ENCODE measurements around the gene MAN2B1. TPM values are rescaled to one million over a fixed set of nuclear protein-coding genes. Genes with fewer than 3 reads are reported as not detected.
"Not testable (repeated sequence)": the region's sequence is repeated elsewhere in the genome, so short reads cannot be mapped to it uniquely, and the experiment has no call there.

The MAN2B1 gene
- total and polyA plus RNA-seq, 2 donors from 2014 or later, result 63.9 to 90.5 TPM

GRCh38 chr19:12628040-12629022 is 38.2 kb downstream of the MAN2B1 start:
- TF ChIP-seq CTCF (IDR thresholded peaks at IDR 0.05; ENCODE audit: borderline replicate concordance, extremely low read depth, insufficient read depth), result no peak
- peaks cover 2 to 16% (median 9%) of the 10 kb centered on the region in 3 donors for H3K9me3 ChIP-seq (ENCODE audit: control insufficient read depth in 2 of 3, insufficient read depth in 1 of 3, low read length in 3 of 3)
- intact Hi-C loops (cut with DNase I), result no loop called here
- H3K4me3 ChIP-seq (ENCODE audit: low read length in 3 of 3), result no peak overlapping the region
- DNase-seq (no peak), FAIRE-seq (no peak)
- no peak overlapping the region for H3K27ac ChIP-seq (ENCODE audit: low read depth in 2 of 2, low read length in 2 of 2)
- no peaks in the 10 kb centered on the region for H3K4me1 ChIP-seq (ENCODE audit: control insufficient read depth in 2 of 3, insufficient read depth in 2 of 3, low read depth in 1 of 3, low read length in 3 of 3)
- peaks cover 21 to 45% (median 21%) of the 10 kb centered on the region in 3 donors for H3K36me3 ChIP-seq (ENCODE audit: control insufficient read depth in 2 of 3, insufficient read depth in 3 of 3, low read length in 3 of 3)
- no peak overlapping the region for H3K9ac ChIP-seq (ENCODE audit: low read length in 3 of 3)
- no peaks in the 10 kb centered on the region for H3K27me3 ChIP-seq (ENCODE audit: control insufficient read depth, insufficient read depth, low read length)

DNA sequence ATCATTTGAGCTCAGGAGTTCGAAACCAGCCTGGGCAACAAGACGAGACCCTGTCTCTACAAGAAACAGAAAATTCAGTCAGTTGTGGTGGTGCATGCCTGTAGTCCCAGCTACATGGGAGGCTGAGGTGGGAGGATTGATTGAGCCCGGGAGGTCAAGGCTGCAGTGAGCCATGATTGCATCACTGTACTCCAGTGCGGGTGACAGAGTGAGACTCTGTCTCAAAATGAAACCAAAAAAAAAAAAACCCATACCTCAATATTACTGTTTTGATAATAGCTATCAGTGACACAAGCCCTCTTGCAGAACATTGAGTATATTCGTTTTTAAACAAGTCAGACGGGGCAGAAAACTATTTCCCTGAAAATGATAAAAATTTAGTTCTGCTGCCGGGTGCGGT is 39.6 kb downstream of the MAN2B1 start:
- TF ChIP-seq CTCF (IDR thresholded peaks at IDR 0.05; ENCODE audit: borderline replicate concordance, extremely low read depth, insufficient read depth), result no peak
- Histone ChIP-seq H3K27ac (ENCODE audit: low read depth in 2 of 2, low read length in 2 of 2) (no peak overlapping the region), H3K9me3 (ENCODE audit: control insufficient read depth in 2 of 3, insufficient read depth in 1 of 3, low read length in 3 of 3) (peaks cover 2 to 16% (median 9%) of the 10 kb centered on the region in 3 donors), H3K4me1 (ENCODE audit: control insufficient read depth in 2 of 3, insufficient read depth in 2 of 3, low read depth in 1 of 3, low read length in 3 of 3) (no peaks in the 10 kb centered on the region), H3K9ac (ENCODE audit: low read length in 3 of 3) (no peak overlapping the region), H3K27me3 (ENCODE audit: control insufficient read depth, insufficient read depth, low read length) (no peaks in the 10 kb centered on the region), H3K4me3 (ENCODE audit: low read length in 3 of 3) (no peak overlapping the region), H3K36me3 (ENCODE audit: control insufficient read depth in 2 of 3, insufficient read depth in 3 of 3, low read length in 3 of 3) (peaks cover 21 to 45% (median 21%) of the 10 kb centered on the region in 3 donors)
- no peak for FAIRE-seq
- intact Hi-C loops (cut with DNase I), result no loop called here
- DNase-seq, result no peak

- Histone ChIP-seq H3K4me1 (ENCODE audit: control insufficient read depth in 2 of 3, insufficient read depth in 2 of 3, low read depth in 1 of 3, low read length in 3 of 3) (no peaks in the 10 kb centered on the region), H3K9me3 (ENCODE audit: control insufficient read depth in 2 of 3, insufficient read depth in 1 of 3, low read length in 3 of 3) (peaks cover 2 to 9% (median 5%) of the 10 kb centered on the region in 3 donors), H3K4me3 (ENCODE audit: low read length in 3 of 3) (no peak overlapping the region), H3K36me3 (ENCODE audit: control insufficient read depth in 2 of 3, insufficient read depth in 3 of 3, low read length in 3 of 3) (peaks cover 14 to 35% (median 16%) of the 10 kb centered on the region in 3 donors), H3K27ac (ENCODE audit: low read depth in 2 of 2, low read length in 2 of 2) (no peak overlapping the region), H3K9ac (ENCODE audit: low read length in 3 of 3) (no peak overlapping the region), H3K27me3 (ENCODE audit: control insufficient read depth, insufficient read depth, low read length) (no peaks in the 10 kb centered on the region)
- no peak for TF ChIP-seq CTCF (IDR thresholded peaks at IDR 0.05; ENCODE audit: borderline replicate concordance, extremely low read depth, insufficient read depth)
- DNase-seq (no peak), FAIRE-seq (no peak)
- intact Hi-C loops (cut with DNase I), result no loop called here
Measured at GRCh38 chr19:12623361-12624031, 43.0 kb downstream of the MAN2B1 start.

DNA sequence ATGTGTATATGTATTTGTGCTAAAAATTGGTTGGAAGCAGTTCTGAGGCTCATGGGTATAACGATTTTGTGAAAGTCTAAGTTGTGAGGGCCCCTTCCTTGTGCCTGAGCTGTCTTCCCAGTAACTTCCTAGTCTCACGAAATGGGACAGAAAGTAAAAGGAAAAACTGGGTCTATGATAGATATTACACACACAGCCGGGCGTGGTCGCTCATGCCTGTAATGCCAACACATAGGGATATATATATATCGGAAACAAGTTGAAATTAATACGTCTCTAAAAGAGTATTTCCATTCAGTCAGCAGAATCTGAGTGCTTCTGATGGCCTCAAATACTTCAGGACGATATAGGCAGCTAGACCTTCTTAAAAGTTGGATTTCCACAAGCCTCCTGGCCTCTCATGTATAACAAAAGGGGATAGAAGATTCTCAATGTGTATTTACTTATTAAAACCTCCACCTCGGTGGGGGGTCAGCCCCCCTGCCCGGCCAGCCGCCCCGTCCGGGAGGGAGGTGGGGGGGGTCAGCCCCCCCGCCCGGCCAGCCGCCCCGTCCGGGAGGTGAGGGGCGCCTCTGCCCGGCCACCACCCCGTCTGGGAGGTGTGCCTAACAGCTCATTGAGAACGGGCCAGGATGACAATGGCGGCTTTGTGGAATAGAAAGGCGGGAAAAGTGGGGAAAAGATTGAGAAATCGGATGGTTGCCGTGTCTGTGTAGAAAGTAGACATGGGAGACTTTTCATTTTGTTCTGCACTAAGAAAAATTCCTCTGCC is 45.1 kb downstream of the MAN2B1 start:
- not testable (repeated sequence) for DNase-seq

More for the DNA sequence above, 45.1 kb downstream of the MAN2B1 start:
- FAIRE-seq; H3K4me3 ChIP-seq (ENCODE audit: low read length in 3 of 3); H3K9me3 ChIP-seq (ENCODE audit: control insufficient read depth in 2 of 3, insufficient read depth in 1 of 3, low read length in 3 of 3); intact Hi-C loops (cut with DNase I); H3K4me1 ChIP-seq (ENCODE audit: control insufficient read depth in 2 of 3, insufficient read depth in 2 of 3, low read depth in 1 of 3, low read length in 3 of 3); H3K9ac ChIP-seq (ENCODE audit: low read length in 3 of 3); H3K27me3 ChIP-seq (ENCODE audit: control insufficient read depth, insufficient read depth, low read length); H3K27ac ChIP-seq (ENCODE audit: low read depth in 2 of 2, low read length in 2 of 2): not testable (repeated sequence)
- H3K36me3 ChIP-seq (ENCODE audit: control insufficient read depth in 2 of 3, insufficient read depth in 3 of 3, low read length in 3 of 3), result peaks cover 0 to 19% (median 4%) of the 10 kb centered on the region in 3 donors
